AG04450 (cell line): ENCODE data around the gene TARM1. TPM values are rescaled to one million over a fixed set of nuclear protein-coding genes. Genes with fewer than 3 reads are reported as not detected.
"Not testable (repeated sequence)": the region's sequence is repeated elsewhere in the genome, so short reads cannot be mapped to it uniquely, and the experiment has no call there.

Experiments used
- CTCF ChIA-PET: fragments of 300-600, 350-600 bp; formaldehyde crosslinking; extraction: SDS; loops from one replicate; lab custom pipeline; 2022; ENCODE audit warnings: antibody characterized with exemption, inconsistent platforms; lab: Charles Lee
- POLR2A ChIA-PET: fragments of 350-600 bp; formaldehyde crosslinking; extraction: SDS; loops from one replicate; lab custom pipeline; 2021; ENCODE audit warnings: antibody characterized with exemption, inconsistent platforms; lab: Yijun Ruan, JAX
- DNase-seq: peaks from one replicate; pipeline ENCODE4 v3.0.0-alpha.2; 2011; ENCODE audit warnings: low read depth, low spot score
- H3K27ac ChIP-seq: one replicate; pipeline ENCODE4 v1.5.1; 2012; ENCODE audit warnings: low read depth, low read length, control low read depth
- H3K27me3 ChIP-seq: one replicate; pipeline ENCODE4 v1.6.0; 2012; ENCODE audit warnings: low read length; ENCODE audit not compliant: control insufficient read depth, insufficient read depth
- H3K4me3 ChIP-seq: 2 replicates; pipeline ENCODE4 v1.5.1; 2011; ENCODE audit warnings: mild to moderate bottlenecking, low read depth, low read length, control low read depth
- H3K9me3 ChIP-seq: 2 replicates; pipeline ENCODE4 v1.5.1; 2012; ENCODE audit warnings: low read length; ENCODE audit not compliant: control insufficient read depth, insufficient read depth
- CTCF ChIP-seq: IDR thresholded peaks from 2 replicates; pipeline ENCODE4 v1.5.1; 2011; ENCODE audit warnings: low read depth, low read length, control low read depth, inconsistent platforms
- polyA plus RNA-seq: library from polyadenylated mRNA; depleted of rRNA; stranded (reverse); fragments of >200 nt; gene quantifications from 2 replicates; pipeline ENCODE4 v1.2.3, GENCODE V29; 2011

Gene TARM1
- polyA plus RNA-seq, 1 experiment, result not detected

DNA sequence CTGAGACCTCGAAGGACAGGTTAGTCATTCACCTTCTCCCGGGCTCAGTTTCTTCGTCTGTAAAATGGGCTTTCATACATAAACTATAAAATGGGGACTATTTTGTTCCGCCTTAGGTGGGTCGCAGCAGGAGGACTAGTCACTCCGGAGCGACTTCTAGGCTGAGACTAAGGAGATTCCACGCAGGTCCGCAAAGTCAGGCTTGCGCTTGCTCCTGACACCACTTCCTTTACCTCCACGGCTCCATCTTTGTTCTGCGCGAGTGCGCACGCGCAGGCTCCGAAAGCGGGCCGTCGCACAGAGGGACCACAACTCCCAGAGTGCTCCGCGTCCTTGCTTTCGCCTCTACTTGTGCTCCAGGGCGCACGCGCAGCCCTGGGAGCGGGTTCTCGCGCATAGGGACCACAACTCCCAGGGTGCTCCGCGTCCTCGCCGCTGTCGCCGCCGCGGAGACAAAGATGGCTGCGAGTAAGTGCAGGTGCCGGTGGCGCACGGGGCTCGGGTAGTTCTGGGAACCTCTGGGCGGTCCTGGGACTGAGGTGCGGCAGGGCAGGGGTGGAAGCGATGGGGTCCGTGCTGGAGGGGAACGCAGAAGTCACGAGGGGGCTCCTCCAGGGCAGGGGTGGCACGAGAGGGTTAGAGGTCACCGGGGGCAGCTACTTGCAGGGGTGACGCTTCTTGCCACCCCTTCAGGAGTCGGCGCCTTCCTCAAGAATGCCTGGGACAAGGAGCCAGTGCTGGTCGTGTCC, 21.4 kb upstream of the TARM1 start, which contains the start of gene NDUFA3:
Gene NDUFA3 (plus strand): TSS at position 435 of the 749 bp plus-strand sequence. CDS start 24 bp downstream, at position 459.
- Histone ChIP-seq H3K9me3 (peaks cover 3% of the 10 kb centered on the region; the same call in 1 of the 2 replicates), H3K27me3 (no peaks in the 10 kb centered on the region), H3K27ac (no peak within 1 kb of the TSS), H3K4me3 (peak within 1 kb of the TSS; percentile 99)
- DNase-seq, result peak; percentile 97
- CTCF ChIA-PET, result interaction anchor here (0.6 to 1.9 kb wide), 4 partner anchors 71 to 722 kb away, joined by 3 to 6 read pairs (median 4); no protein-coding TSS in a partner anchor
- TF ChIP-seq CTCF, result no peak
- POLR2A ChIA-PET, result interaction anchor here (0.5 to 1.4 kb wide), 3 partner anchors 9 to 13 kb away, joined by 4 to 6 read pairs (median 6); partner anchors contain the start of genes PRPF31 and TFPT

- no peak within 1 kb of the TSS for H3K4me3 ChIP-seq
- ChIA-PET POLR2A (no interaction called here), CTCF (no interaction called here)
- H3K27ac ChIP-seq, result no peak within 1 kb of the TSS
- TF ChIP-seq CTCF, result no peak
- no peaks in the 10 kb centered on the region for H3K27me3 ChIP-seq
- H3K9me3 ChIP-seq, result peaks cover 3% of the 10 kb centered on the region; the same call in 1 of the 2 replicates
- no peak for DNase-seq
Measured at GRCh38 chr19:54100561-54100960, 19.4 kb upstream of the TARM1 start, which contains the start of gene OSCAR. Gene OSCAR, minus strand, starts transcription at chr19:54100803. Its CDS starts 11 bp downstream, at chr19:54100792.

DNA sequence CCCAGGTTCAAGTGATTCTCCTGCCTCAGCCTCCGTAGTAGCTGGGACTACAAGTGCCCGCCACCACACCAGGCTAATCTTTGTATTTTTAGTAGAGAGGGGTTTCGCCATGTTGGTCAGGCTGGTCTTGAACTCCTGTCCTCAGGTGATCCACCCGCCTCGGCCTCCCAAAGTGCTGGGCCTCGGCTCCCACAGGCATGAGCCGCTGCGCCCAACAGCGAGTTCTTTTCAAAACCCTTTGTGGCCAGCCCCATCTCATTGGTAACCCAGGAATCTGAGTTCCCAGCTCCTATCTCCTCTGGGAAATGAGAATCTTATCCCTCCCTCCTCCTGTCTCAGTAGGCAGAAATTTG, 18.7 kb upstream of the TARM1 start:
- H3K27ac ChIP-seq, DNase-seq, POLR2A ChIA-PET, H3K9me3 ChIP-seq, CTCF ChIA-PET, H3K4me3 ChIP-seq, H3K27me3 ChIP-seq: not testable (repeated sequence)

- H3K4me3 ChIP-seq, result no peak overlapping the region
- ChIA-PET POLR2A (no interaction called here), CTCF (no interaction called here)
- H3K27ac ChIP-seq, result no peak overlapping the region
- H3K9me3 ChIP-seq, result peaks cover 13% of the 10 kb centered on the region
- no peak for DNase-seq
- no peak for TF ChIP-seq CTCF
- H3K27me3 ChIP-seq, result no peaks in the 10 kb centered on the region
Measured at GRCh38 chr19:54099190-54099902, 18.2 kb upstream of the TARM1 start.

DNA sequence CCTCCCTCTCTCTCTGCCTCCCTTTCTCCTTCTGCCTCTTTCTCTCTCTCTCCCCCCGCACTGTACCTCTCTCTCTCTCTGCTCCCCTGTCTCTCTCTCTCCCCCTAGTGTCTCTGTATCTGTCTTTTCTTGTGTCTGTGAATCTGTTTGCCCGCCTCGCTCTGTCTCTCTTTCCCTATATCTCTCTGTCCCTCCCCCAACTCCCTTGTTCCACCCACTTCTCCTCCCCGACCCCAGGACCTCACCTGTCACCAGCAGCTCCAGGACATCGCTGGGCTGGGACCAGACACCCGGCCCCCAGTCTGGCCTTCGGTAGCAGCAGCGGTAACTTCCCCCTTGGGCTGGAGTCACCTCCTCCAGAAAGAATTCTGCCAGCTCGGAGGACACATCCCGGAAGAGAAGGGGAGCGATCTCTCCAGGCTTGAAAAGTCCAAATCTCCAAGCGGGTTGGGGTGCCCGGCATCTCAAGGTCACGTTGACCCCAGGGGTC, 15.5 kb upstream of the TARM1 start:
- POLR2A ChIA-PET, result interaction anchor here (1.0 to 2.1 kb wide), 3 partner anchors 18 to 352 kb away, joined by 6 to 18 read pairs (median 6); partner anchors contain the start of genes CNOT3, LENG8, PRPF31 and TFPT
- H3K9me3 ChIP-seq, result peaks cover 17% of the 10 kb centered on the region
- H3K4me3 ChIP-seq, result peak overlapping the region; percentile 49
- TF ChIP-seq CTCF, result peak; percentile 55
- H3K27me3 ChIP-seq, result no peaks in the 10 kb centered on the region
- no peak overlapping the region for H3K27ac ChIP-seq
- CTCF ChIA-PET, result interaction anchor here (1.3 to 2.3 kb wide), 2 partner anchors 67 to 324 kb away, joined by 3 to 10 read pairs; no protein-coding TSS in a partner anchor
- no peak for DNase-seq

DNA sequence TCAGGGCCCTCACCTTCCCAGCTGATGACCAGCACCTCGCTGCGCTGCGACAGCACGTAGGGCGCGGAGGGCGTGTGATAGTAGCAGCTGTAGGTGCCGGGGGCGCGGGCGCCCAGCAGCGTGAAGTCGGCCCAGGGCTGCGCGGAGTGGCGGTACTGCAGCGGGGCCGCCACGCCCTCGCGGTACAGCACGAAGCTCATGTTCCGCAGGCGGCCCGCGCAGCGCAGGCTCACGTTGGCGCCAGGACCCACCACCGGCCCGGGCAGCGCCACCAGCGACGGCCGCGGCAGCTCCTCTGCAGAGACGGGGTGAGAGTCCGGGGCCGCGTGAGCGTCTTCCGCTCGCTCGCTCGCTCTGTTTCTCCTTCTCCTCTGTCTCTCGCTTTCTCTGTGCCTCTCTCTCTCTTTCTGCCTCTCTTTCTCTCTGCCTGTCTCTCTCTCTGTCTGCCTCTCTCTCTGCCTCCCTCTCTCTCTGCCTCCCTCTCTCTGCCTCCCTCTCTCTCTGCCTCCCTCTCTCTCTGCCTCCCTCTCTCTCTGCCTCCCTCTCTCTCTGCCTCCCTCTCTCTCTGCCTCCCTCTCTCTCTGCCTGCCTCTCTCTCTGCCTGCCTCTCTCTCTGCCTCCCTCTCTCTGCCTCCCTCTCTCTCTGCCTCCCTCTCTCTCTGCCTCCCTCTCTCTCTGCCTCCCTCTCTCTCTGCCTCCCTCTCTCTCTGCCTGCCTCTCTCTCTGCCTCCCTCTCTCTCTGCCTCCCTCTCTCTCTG, 14.9 kb upstream of the TARM1 start:
- Histone ChIP-seq H3K9me3 (peaks cover 17% of the 10 kb centered on the region), H3K4me3 (peak overlapping the region; percentile 49)
- not testable (repeated sequence) for H3K27me3 ChIP-seq, DNase-seq, H3K27ac ChIP-seq
- ChIA-PET CTCF (interaction anchor here (0.5 to 2.3 kb wide), 8 partner anchors 60 to 324 kb away, joined by 3 to 10 read pairs (median 4); no protein-coding TSS in a partner anchor), POLR2A (interaction anchor here (0.9 to 2.1 kb wide), 4 partner anchors 19 to 227 kb away, joined by 3 to 18 read pairs (median 8); partner anchors contain the start of genes CNOT3, PRPF31, RPS9 and TFPT)
